HEK293 (cell line): Measurements from ENCODE around the gene PTPN6.

Source experiments
- CTCF ChIA-PET: fragments of 350-600 bp; formaldehyde crosslinking; extraction: SDS; loops from one replicate; lab custom pipeline; 2021; ENCODE audit warnings: antibody characterized with exemption; lab: Yijun Ruan, JAX
- POLR2A ChIA-PET: fragments of 300-600 bp; formaldehyde crosslinking; extraction: SDS; loops from one replicate; lab custom pipeline; 2020; ENCODE audit warnings: antibody characterized with exemption, inconsistent platforms; lab: Yijun Ruan, JAX
- H3K27ac ChIP-seq: fragments of 200-500 bp; sonication (Bioruptor generic); 2 replicates; pipeline ENCODE4 v1.5.1; 2014; ENCODE audit warnings: low read depth, low read length, control low read depth, inconsistent platforms; ENCODE audit errors: extremely low read depth
- H3K36me3 ChIP-seq, 2 experiments: fragments of 200-500 bp in 1 of 2; sonication (Bioruptor generic) in 1 of 2; 1 replicate in 1 of 2; 2 replicates in 1 of 2; pipeline ENCODE4 v1.5.1; 2014 to 2017; ENCODE audit warnings: inconsistent platforms in 2 of 2, low read length in 2 of 2; ENCODE audit not compliant: control insufficient read depth in 2 of 2, insufficient read depth in 1 of 2
- H3K4me1 ChIP-seq: fragments of 200-500 bp; sonication (Bioruptor generic); 2 replicates; pipeline ENCODE4 v1.5.1; 2014; ENCODE audit warnings: mild to moderate bottlenecking, low read length, inconsistent platforms; ENCODE audit not compliant: control insufficient read depth, insufficient read depth
- H3K4me3 ChIP-seq: 2 replicates; pipeline ENCODE4 v1.5.1; 2011; ENCODE audit warnings: low read depth, mild to moderate bottlenecking, control low read depth, low read length, moderate library complexity
- H3K9me3 ChIP-seq: fragments of 200-500 bp; sonication (Bioruptor generic); 2 replicates; pipeline ENCODE4 v1.5.1; 2014; ENCODE audit warnings: low read depth, low read length, inconsistent platforms; ENCODE audit not compliant: control insufficient read depth, insufficient read depth
- HOXC10 ChIP-seq: sonication (generic); formaldehyde crosslinking; IDR thresholded peaks from 2 replicates; pipeline ENCODE4 v1.8.1; 2023; ENCODE audit warnings: mild to moderate bottlenecking, missing genetic modification reagents
- KLF7 ChIP-seq: fragments of 450-650 bp; formaldehyde crosslinking; IDR thresholded peaks from 2 replicates; pipeline ENCODE4 v1.5.1; 2016; ENCODE audit warnings: missing biosample characterization, missing genetic modification characterization, borderline replicate concordance
- WT1 ChIP-seq: fragments of 450-650 bp; formaldehyde crosslinking; IDR thresholded peaks from 2 replicates; pipeline ENCODE4 v1.5.1; 2016; ENCODE audit warnings: missing biosample characterization, missing genetic modification characterization
- YY2 ChIP-seq: fragments of 450-650 bp; formaldehyde crosslinking; IDR thresholded peaks from 2 replicates; pipeline ENCODE4 v1.5.1; 2016; ENCODE audit warnings: missing biosample characterization, missing genetic modification characterization
- ZEB2 ChIP-seq: fragments of 450-650 bp; formaldehyde crosslinking; IDR thresholded peaks from 2 replicates; pipeline ENCODE4 v1.5.1; 2016; ENCODE audit warnings: missing biosample characterization, missing genetic modification characterization
- ZNF140 ChIP-seq: fragments of 450-650 bp; formaldehyde crosslinking; IDR thresholded peaks from 2 replicates; pipeline ENCODE4 v1.5.1; 2016; ENCODE audit warnings: missing biosample characterization, missing genetic modification characterization
- ZNF157 ChIP-seq: fragments of 450-650 bp; formaldehyde crosslinking; IDR thresholded peaks from 2 replicates; pipeline ENCODE4 v1.5.1; 2016; ENCODE audit warnings: missing biosample characterization, missing genetic modification characterization
- ZNF175 ChIP-seq: fragments of 450-650 bp; formaldehyde crosslinking; IDR thresholded peaks from 2 replicates; pipeline ENCODE4 v1.5.1; 2016; ENCODE audit warnings: missing biosample characterization, missing genetic modification characterization
- ZNF221 ChIP-seq: fragments of 450-650 bp; formaldehyde crosslinking; IDR thresholded peaks from 2 replicates; pipeline ENCODE4 v1.5.1; 2017; ENCODE audit warnings: missing biosample characterization, missing genetic modification characterization, borderline replicate concordance
- ZNF274 ChIP-seq, 2 experiments: fragments of 200-500 bp in 1 of 2; fragments of 450-650 bp in 1 of 2; sonication (Bioruptor generic) in 1 of 2; formaldehyde crosslinking in 1 of 2; IDR thresholded peaks; 2 replicates each; pipeline versions ENCODE4 v1.5.1 to v1.6.1; 2014 to 2016; ENCODE audit warnings: borderline replicate concordance in 1 of 2, inconsistent platforms in 1 of 2, low read length in 1 of 2, missing biosample characterization in 1 of 2, missing genetic modification characterization in 1 of 2
- ZNF302 ChIP-seq: fragments of 450-650 bp; formaldehyde crosslinking; IDR thresholded peaks from 2 replicates; pipeline ENCODE4 v1.5.1; 2016; ENCODE audit warnings: missing biosample characterization, missing genetic modification characterization, low read depth
- ZNF37A ChIP-seq: fragments of 450-650 bp; IDR thresholded peaks from 2 replicates; pipeline ENCODE4 v1.5.1; 2018; ENCODE audit warnings: missing biosample characterization, missing genetic modification characterization
- ZNF561 ChIP-seq: fragments of 450-650 bp; IDR thresholded peaks from 2 replicates; pipeline ENCODE4 v1.5.1; 2018; ENCODE audit warnings: missing biosample characterization, missing genetic modification characterization, borderline replicate concordance
- ZNF600 ChIP-seq: fragments of 450-650 bp; formaldehyde crosslinking; IDR thresholded peaks from 2 replicates; pipeline ENCODE4 v1.5.1; 2016; ENCODE audit warnings: missing biosample characterization, missing genetic modification characterization
- ZNF626 ChIP-seq: fragments of 450-650 bp; sonication (Bioruptor Pico); formaldehyde crosslinking; IDR thresholded peaks from 2 replicates; pipeline ENCODE4 v1.5.1; 2018; ENCODE audit warnings: missing biosample characterization, missing genetic modification characterization, inconsistent platforms
- ZNF658 ChIP-seq: fragments of 450-650 bp; formaldehyde crosslinking; IDR thresholded peaks from 2 replicates; pipeline ENCODE4; 2016; ENCODE audit warnings: missing biosample characterization, missing genetic modification characterization
- ZNF707 ChIP-seq: fragments of 450-650 bp; formaldehyde crosslinking; IDR thresholded peaks from 2 replicates; pipeline ENCODE4 v1.5.1; 2016; ENCODE audit warnings: missing biosample characterization, missing genetic modification characterization
- ZNF76 ChIP-seq: fragments of 450-650 bp; formaldehyde crosslinking; IDR thresholded peaks from 2 replicates; pipeline ENCODE4; 2016; ENCODE audit warnings: low read depth, missing biosample characterization, missing genetic modification characterization, borderline replicate concordance
- TF ChIP-seq, protein P1 (sequence below): fragments of 450-650 bp; formaldehyde crosslinking; IDR thresholded peaks from 2 replicates; pipeline ENCODE4 v1.5.1; 2016; ENCODE audit warnings: missing biosample characterization, missing genetic modification characterization
- TF ChIP-seq, protein P2 (sequence below): sonication (generic); formaldehyde crosslinking; IDR thresholded peaks from 2 replicates; pipeline ENCODE4 v1.8.1; 2022; ENCODE audit warnings: mild to moderate bottlenecking, moderate library complexity, missing genetic modification reagents
- TF ChIP-seq, protein P3 (sequence below): fragments of 450-650 bp; formaldehyde crosslinking; IDR thresholded peaks from 2 replicates; pipeline ENCODE4 v1.5.1; 2016; ENCODE audit warnings: missing biosample characterization, missing genetic modification characterization, low read depth

Gene PTPN6

DNA sequence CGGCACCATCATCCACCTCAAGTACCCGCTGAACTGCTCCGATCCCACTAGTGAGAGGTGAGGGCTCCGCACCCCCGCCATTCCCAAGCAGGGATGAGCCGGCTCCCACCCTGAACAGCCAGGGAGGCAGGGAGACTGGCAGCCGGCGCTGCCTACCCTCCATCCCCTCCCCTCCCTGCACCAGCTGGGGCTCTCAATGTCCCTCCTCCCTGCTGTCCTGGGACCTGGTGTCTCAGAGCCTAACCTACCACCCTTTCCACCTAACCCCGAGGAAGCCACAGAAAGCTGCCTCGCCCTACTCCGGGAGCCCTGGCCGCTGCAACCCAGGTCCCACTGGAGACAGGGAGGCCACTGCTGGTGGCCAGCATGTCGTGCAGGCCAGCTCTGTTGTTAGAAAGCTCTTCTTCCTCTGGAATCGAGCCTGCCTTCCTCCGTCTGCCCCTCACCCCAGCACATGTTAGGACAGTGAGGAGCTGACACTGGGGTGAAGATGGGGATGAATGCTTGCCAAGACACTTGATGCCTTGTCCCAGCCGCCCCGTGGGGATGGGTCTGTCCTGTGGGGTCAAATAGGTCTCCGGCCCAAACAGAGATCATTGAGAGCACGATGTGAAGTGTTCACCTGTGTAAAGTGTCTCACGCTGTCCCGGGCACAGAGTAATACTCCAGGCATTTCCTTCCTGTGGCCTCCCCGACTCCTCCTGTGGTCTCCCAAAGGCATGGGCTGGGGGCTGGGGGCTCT, 1.1 kb downstream of the PTPN6 start:
- Histone ChIP-seq H3K9me3 (no peaks in the 10 kb centered on the region), H3K27ac (no peak overlapping the region), H3K4me3 (no peak overlapping the region), H3K36me3 (no peaks in the 10 kb centered on the region), H3K4me1 (no peaks in the 10 kb centered on the region)
- ChIA-PET CTCF (interaction anchor here (1.1 to 1.7 kb wide), 4 partner anchors 10 to 28 kb away, joined by 4 to 6 read pairs (median 5); no protein-coding TSS in a partner anchor), POLR2A (no interaction called here)
- no peak for TF ChIP-seq ZNF37A (tag by site-specific recombination)
- TF ChIP-seq, protein P1, sequence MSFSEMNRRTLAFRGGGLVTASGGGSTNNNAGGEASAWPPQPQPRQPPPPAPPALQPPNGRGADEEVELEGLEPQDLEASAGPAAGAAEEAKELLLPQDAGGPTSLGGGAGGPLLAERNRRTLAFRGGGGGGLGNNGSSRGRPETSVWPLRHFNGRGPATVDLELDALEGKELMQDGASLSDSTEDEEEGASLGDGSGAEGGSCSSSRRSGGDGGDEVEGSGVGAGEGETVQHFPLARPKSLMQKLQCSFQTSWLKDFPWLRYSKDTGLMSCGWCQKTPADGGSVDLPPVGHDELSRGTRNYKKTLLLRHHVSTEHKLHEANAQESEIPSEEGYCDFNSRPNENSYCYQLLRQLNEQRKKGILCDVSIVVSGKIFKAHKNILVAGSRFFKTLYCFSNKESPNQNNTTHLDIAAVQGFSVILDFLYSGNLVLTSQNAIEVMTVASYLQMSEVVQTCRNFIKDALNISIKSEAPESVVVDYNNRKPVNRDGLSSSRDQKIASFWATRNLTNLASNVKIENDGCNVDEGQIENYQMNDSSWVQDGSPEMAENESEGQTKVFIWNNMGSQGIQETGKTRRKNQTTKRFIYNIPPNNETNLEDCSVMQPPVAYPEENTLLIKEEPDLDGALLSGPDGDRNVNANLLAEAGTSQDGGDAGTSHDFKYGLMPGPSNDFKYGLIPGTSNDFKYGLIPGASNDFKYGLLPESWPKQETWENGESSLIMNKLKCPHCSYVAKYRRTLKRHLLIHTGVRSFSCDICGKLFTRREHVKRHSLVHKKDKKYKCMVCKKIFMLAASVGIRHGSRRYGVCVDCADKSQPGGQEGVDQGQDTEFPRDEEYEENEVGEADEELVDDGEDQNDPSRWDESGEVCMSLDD: no peak
- 0 out of 2 replicates have a peak, but pooled peaks have one; percentile 12 for TF ChIP-seq ZNF600 (tag by site-specific recombination)
- no peak for TF ChIP-seq ZNF302 (tag by site-specific recombination)
- TF ChIP-seq ZNF157 (tag by site-specific recombination): no peak

DNA sequence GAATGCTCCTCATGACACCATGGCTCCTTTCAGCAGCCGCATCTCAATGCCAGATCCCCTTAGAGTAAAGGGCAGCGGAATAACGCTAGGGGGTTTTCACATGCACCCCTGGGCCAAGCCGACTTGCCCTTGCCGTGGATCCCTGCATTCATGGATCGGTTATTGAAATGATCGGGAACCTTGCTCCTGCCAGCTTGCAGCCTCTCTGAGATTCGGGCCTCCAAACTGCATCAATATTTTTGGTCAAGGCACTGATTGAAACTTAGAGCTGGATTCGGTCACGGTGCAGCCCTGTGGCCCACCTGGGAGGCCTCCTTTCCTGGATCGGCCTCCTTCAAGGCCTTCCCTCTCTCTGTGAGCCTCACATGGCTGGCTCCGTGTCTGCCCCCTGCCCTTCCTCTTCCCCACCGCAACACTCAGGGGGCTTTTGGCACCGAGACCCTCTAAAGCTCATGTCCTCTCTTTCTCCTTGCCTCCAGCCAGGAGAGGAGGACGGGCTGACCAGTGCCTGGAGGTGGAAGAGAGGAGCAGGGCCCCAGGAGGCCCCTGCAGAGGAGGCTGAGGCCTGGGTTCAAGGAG, 1.8 kb downstream of the PTPN6 start:
- TF ChIP-seq, protein P2, sequence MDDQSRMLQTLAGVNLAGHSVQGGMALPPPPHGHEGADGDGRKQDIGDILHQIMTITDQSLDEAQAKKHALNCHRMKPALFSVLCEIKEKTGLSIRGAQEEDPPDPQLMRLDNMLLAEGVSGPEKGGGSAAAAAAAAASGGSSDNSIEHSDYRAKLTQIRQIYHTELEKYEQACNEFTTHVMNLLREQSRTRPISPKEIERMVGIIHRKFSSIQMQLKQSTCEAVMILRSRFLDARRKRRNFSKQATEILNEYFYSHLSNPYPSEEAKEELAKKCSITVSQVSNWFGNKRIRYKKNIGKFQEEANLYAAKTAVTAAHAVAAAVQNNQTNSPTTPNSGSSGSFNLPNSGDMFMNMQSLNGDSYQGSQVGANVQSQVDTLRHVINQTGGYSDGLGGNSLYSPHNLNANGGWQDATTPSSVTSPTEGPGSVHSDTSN: no peak
- TF ChIP-seq ZNF658 (tag by site-specific recombination): no peak
- no peak for TF ChIP-seq KLF7 (tag by site-specific recombination)
- TF ChIP-seq HOXC10 (CRISPR knock-in tag): no peak
- TF ChIP-seq ZNF561 (tag by site-specific recombination): no peak
- no peak for TF ChIP-seq ZEB2 (tag by site-specific recombination)
- TF ChIP-seq ZNF274 (IDR thresholded peaks at IDR 0.05; ENCODE audit: low read length): no peak
- no peak for TF ChIP-seq ZNF274 (tag by site-specific recombination; IDR thresholded peaks at IDR 0.05; ENCODE audit: borderline replicate concordance)
- TF ChIP-seq ZNF76: no peak
- TF ChIP-seq, protein P3, sequence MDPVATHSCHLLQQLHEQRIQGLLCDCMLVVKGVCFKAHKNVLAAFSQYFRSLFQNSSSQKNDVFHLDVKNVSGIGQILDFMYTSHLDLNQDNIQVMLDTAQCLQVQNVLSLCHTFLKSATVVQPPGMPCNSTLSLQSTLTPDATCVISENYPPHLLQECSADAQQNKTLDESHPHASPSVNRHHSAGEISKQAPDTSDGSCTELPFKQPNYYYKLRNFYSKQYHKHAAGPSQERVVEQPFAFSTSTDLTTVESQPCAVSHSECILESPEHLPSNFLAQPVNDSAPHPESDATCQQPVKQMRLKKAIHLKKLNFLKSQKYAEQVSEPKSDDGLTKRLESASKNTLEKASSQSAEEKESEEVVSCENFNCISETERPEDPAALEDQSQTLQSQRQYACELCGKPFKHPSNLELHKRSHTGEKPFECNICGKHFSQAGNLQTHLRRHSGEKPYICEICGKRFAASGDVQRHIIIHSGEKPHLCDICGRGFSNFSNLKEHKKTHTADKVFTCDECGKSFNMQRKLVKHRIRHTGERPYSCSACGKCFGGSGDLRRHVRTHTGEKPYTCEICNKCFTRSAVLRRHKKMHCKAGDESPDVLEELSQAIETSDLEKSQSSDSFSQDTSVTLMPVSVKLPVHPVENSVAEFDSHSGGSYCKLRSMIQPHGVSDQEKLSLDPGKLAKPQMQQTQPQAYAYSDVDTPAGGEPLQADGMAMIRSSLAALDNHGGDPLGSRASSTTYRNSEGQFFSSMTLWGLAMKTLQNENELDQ (tag by site-specific recombination): no peak
- TF ChIP-seq ZNF221 (tag by site-specific recombination): no peak
- no peak for TF ChIP-seq YY2
- no peak for TF ChIP-seq ZNF626
- no peak for TF ChIP-seq ZNF175 (tag by site-specific recombination)
- no peak for TF ChIP-seq ZNF707 (tag by site-specific recombination)
- TF ChIP-seq WT1 (tag by site-specific recombination): no peak
- no peak for TF ChIP-seq ZNF140 (tag by site-specific recombination)
- TF ChIP-seq, all 188 proteins: peak for 0
- Histone ChIP-seq H3K27ac (no peak overlapping the region), H3K9me3 (no peaks in the 10 kb centered on the region), H3K4me1 (no peaks in the 10 kb centered on the region), H3K4me3 (no peak overlapping the region), H3K36me3 (no peaks in the 10 kb centered on the region)
- ChIA-PET CTCF (interaction anchor here (1.1 to 1.7 kb wide), 3 partner anchors 9 to 29 kb away, joined by 5 to 6 read pairs (median 5); no protein-coding TSS in a partner anchor), POLR2A (no interaction called here)
